NCI-H1105 (cell line): ENCODE results near the gene ZNF785.
"Not testable (repeated sequence)": the region's sequence is repeated elsewhere in the genome, so short reads cannot be mapped to it uniquely, and the experiment has no call there.

ENCODE experiments used
- DNase-seq: peaks from one replicate; lab custom pipeline; 2025; lab: John Stamatoyannopoulos, UW

ZNF785 gene

DNA sequence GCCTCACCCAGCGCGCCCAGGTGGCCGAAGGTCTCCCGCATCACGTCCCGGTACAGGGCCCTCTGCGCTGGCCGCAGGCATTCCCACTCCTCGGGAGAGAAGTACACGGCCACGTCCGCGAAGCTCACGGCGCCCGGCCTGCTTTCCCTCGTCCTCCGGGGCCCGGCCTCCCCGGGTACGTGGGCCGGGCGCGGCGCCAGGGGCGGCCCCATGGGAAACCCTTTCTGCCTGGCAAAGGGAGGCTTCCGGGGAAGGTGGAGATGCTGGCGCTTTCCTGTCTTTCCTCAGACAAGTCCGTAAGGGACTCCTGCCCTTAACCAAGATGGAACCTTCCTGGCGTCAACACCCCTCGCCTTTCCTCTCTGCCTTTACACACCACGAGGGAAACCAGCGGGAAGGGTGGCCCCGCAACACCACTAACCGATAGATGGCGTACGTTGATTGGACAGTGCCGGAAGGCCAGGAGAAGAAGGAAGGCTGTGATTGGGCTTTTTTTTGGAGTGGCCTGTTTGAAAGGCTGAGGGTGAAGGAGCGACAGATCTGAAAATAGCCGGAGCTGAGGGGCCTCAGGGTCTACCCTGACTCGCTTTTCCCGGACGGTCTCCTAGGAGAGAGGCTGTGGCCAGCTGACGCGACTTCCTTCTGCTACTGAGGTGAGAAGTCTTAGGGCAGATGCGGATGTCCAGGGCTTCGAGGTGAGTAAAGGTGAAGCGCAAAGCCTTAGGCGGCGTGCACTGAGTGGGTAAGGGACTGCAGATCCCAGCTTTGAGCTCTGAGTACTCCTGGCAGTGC, at the start of gene ZNF785:
Gene ZNF785 (minus strand): TSS at position 298 of the 792 bp plus-strand sequence. CDS start 86 bp downstream, at position 212.
- peak; percentile 97 for DNase-seq

DNA sequence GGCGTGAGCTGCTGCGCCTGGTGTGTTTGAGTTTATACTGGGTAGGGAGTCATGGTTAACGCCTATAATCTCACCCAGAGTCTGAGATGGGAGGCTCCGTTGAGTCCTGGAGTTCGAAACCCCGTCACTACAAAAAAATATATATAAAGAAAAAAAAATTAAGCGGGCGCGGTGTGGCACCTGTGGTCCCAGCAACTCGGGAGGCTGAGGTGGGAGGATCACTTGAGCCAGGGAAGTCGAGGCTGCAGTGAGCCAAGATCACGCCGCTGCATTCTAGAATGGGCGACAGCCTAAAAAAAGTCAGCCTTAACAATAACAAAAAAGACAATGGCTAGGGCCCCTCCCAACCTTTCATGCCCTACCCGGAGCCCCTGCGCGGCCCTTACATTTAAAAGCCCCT, 48.0 kb upstream of the ZNF785 start:
- no peak for DNase-seq

DNA sequence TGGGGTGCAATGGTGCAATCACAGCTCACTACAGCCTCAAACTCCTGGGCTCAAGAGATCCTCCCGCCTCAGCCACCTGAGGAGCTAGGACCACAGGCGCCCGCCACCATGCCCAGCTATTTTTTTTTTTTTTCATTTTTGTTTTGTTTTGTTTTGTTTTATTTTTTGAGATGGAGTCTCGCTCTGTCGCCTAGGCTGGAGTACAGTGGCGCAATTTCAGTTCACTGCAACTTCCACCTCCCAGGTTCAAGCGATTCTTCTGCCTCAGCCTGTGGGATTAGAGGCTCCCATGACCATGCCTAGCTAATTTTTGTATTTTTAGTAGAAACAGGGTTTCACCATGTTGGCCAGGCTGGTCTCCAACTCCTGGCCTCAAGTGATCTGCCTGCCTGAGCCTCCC, 47.0 kb upstream of the ZNF785 start:
- not testable (repeated sequence) for DNase-seq

DNA sequence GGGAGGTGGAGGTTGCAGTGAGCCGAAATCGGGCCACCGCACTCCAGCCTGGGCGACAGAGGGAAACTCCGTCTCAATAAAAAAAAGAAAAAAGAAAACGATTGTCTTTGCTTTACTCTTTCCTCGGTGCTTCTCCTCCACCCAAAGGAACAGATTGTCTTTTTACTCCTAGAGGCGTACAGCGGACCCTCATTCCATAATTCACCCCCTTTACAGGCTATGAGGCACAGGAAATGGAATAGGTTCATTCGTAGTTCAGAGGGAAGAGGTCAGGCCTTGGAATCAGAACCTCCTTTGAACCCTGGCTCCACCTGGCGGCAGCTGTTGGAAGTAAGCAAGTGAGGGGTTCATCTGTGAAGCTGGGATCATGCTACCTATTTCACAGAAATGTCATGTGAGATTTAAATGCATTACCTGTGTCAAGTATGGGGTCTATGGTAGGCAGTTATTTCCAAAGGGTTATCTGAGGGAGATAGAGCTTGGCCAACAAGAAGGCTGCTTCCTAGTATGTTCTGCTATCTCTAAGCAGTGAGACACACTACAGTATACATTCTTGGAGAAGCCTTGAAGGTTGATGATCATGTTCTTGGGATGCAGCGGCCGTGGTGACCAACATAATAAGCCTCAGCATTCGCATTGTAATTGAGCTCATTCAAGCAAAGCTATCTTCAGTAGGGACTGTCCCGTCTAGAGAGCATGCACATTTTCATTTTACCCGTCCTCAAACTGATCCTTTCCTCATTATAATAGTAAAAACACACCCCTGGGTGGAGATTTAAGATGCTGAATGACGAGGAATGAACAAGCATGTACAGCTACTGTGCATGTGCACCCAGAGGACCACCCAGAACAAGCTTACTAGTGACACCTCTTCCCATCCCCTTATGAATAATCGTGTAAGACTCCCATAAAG, 43.4 kb upstream of the ZNF785 start:
- DNase-seq, result peak; percentile 58

DNA sequence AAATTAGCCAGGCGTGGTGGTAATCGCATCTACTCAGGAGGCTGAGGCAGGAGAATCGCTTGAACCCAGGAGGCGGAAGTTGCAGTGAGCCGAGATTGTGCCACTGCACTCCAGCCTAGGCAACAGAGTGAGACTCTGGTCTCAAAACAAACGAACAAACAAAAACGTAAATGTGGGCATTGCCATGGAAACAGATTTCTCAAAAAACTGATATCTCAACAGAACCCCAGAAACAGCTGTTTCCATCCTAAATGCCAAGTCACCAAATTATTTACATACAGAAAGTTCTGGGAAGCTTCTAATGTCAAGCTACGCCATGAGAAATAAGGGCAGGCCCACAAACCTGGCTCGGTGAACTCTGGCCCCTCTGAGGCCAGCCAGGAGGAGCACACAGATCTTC, 40.7 kb upstream of the ZNF785 start:
- no peak for DNase-seq

DNA sequence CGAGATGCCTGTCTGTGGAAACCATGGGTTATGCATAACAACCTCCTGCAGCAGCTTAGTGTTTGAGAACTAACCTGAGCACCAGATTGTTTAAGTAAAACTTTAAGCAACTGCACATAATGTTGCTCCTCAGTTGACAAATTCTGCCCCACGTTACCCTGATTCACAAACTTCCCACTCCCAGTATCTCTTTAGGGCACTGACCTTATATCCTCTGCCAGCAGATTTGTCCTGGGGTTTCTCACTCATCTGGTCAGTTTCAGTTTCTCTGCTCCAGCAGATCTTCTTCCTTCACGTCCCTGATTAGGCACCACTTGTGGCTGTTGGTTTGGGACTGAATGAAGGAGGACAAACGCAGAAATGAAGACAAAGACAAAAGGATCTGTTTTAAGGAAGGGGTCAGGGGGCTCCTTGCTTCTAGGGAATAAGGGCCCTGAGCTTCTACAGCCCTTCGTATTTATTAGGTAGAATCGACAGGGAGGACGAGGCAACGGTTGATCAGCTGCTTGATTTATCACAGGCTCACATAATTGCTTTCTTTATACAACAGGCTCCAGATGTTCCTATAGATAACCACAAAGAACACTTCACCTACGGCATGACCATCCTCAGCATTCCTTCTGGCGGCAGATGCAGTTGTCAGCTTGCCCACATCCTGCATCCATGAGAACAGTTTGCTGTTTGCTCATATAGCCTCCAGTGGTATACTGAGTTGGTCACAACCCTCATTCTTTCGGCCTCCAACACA, 38.2 kb upstream of the ZNF785 start:
- no peak for DNase-seq

DNA sequence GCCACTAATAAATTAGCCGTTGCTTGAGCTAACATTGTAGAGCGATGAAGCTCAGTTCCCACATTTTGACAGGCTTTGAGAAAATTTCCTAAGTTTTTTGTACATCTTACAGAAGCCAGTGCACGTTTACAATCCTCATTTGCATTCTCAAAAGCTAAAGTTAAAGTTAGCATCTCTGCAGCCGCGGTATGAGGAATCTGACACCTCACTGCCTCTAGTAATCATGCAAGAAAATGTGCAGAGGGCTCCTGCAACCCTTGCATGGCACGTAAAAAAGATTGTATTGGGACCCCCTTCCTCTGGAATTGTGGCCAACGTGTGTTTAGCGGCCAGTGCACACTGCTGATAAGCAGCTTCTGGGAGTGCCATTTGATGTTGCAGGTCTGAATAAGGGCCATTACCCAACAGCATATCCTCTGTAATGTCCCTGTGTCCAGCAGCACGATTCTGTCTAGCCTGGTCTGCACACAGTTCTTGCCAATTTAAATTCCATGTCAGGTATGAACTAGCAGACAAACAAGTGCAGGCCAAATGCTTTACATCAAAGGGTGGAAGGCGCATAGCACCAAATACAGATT, 37.0 kb upstream of the ZNF785 start:
- no peak for DNase-seq

DNA sequence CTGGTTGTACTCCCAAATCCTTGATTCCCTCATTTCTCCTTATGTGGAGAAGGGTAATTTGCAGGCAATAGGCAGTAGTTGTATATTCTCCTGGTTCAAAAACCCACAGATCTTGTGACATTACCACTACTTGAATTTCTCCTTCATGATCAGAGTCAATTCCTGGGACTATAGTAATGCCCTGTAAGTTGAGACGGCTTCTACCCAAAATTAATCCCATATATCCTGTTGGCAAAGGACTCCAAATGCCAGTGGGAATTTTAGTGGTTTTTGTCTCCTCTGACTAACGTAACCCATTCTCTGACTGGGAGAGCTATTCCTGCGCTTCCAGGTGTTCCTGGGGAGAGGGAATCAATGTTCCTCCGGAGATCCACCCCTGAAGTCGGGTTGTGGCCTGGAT, 36.3 kb upstream of the ZNF785 start:
- DNase-seq, result no peak

DNA sequence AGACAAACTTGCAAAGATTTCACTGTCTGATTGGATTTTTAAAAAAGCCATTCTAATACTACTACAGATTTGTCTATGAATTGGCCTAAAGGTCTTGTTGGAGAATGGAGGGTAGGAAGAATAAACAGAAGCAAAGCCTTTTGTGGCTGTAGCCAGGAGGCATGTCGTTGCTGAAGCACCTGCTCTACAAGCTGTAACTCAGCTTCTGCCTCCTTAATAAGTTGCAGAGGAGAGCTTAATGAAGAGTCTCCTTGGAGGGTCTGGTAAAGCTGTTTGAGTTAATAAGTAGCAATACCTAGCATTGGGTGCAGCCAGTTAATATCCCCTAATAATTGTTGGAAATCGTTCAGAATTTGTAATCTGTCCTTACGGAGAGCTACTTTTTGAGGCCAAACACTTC, 34.7 kb upstream of the ZNF785 start:
- DNase-seq, result no peak

DNA sequence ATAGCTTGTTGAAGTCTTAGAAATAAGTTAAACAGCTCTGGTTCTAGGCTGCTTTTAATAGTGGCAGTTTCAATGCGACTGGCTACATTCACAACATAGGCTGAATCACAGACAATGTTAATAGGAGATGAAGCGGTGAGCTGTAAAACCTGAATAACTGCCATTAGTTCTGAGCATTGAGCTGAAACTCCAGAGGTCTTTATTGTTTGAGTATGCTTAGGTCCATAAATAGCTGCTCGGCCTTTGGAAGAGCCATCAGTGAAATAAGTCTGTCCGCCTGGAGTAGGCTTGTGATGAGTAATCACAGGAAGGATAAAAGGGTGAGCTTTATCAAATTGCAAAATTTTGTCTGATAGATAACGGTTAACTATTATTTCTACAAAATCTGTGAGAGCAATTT, 34.1 kb upstream of the ZNF785 start:
- DNase-seq, result no peak

DNA sequence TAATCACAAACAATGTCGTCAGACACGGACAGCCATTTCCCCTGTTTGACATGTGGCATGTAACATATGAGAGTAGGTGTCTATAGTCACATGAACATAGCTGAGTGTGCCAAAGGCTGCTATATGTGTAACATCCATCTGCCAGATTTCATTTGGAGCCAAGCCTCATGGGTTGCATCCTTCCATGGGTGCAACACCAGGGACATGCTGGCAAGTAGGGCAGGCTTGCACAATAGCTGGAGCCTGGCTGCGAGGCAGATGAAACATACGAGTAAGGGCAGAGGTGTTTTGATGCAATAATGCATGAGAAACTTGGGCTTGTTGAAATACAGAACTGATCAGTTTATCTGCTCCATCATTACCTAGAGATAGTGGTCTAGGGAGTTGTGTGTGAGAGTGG, 33.7 kb upstream of the ZNF785 start:
- DNase-seq, result no peak

DNA sequence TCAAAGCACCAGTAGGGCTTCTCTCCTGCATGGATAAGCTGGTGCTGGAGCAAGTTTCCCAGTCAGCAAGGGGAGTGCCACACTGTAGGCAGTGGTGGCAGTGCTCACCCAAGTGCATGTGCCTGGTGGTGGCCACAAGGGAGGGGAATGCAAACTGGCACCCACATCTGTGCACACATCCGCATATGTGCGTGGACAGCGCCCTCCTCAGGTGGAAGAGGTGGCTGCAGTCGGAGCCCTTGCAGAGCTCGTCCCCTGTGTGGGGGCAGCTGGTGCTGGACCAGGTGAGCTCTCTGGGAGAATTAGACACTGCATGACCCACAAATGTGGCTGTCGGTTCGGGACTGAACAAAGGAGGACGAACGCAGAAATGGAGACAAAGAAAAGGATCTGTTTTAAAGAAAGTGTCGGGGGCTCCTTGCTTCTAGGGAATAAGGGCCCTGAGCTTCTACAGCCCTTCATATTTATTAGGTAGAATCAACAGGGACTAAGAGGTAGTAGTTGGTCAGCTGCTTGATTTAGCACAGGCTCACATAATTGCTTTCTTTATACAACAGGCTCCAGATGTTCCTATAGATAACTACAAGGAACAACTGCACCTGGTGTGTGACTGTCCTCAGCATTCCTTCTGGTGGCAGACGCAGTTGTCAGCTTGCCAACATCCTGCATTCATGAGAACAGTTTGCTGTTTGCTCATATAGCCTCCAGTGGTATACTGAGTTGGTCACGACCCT, 30.0 kb upstream of the ZNF785 start:
- DNase-seq, result peak; percentile 72

DNA sequence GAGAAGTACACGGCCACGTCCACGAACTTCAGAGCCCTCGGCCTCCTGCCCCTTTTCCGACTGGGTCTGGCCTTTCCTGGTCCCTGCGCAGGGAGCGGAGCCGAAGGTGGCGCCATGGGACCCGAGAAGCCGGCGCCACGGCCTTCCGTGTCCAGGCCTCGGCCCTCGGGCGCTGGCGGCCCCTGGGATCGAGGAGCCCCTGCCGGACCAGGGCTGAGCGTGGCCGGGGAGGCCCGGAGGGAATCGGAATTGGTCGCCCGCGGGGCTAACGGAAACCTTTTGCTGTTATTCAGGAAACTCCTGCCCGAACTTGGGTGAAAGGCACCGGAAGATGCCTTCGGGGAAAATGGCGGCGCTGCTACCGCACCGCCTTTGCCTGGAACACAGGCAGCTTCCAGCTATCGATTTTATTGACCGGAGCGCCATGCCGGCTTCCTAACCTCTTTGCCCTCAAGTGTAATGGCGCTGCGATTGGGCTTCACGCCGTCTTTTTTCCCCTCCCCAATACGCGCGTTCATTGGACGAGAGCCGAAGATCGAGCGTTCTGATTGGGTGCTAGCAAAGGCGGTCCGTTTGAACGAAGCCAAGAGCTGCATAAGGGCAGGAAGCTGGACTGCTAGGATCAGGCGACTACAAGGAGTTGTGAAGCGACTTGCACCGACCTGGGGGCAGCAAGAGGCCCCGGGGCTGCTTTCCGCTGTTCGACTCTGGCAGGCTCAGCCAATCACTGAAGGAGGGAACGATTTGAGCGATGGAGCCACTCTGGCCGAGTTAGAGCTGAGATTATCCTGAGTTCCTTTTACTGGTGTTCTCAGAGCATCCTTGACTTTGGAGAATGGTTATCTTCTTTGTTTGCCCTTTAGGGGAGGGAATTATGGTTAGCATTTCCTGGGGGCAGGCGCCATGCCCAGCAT, 24.7 kb upstream of the ZNF785 start, which contains the start of gene ZNF689:
Gene ZNF689 (minus strand): TSS at position 464 of the 914 bp plus-strand sequence. CDS start 348 bp downstream, at position 116.
- DNase-seq, result peak; percentile 94

DNA sequence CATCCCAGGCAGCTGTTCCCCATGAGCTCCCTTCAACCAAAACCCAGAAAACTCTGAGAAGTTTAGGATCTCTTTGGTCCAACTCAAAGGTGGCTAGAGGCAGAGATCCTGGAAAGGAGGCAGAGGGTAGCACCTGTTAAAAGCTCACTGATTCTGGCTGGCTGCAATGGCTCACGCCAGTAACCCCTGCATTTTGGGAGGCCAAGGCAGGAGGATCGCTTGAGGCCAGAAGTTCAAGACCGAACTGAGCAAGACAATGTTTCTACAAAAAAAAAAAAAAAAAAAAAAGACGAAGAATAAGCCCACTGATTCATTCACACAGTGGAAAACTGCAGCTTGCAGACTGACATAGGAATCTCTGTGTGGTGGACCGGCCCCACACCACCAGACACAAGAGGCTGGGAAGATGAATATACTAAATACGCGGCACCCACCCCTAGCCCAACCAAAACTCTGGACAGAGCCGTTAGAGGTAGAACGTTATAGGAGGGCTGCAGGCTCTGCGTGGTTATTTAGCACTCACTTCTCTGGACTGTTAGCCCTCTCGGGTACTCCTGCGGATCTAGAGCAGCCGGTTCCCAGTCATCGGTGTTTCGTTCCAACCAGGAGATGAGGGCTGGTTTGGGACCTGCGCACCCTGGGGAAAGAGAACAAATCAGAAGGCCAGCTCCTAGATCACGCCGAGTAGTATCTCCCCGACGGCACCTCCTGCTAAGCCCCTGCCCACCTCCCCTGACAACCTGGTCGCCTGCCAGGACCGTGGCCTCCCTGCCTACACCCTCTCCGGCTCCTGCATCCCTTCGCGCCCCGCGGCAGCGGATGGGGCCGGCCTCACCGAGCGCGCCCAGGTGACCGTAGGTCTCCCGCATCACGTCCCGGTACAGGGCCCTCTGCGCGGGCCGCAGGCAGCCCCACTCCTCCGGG, 23.8 kb upstream of the ZNF785 start:
- peak; percentile 31 for DNase-seq

DNA sequence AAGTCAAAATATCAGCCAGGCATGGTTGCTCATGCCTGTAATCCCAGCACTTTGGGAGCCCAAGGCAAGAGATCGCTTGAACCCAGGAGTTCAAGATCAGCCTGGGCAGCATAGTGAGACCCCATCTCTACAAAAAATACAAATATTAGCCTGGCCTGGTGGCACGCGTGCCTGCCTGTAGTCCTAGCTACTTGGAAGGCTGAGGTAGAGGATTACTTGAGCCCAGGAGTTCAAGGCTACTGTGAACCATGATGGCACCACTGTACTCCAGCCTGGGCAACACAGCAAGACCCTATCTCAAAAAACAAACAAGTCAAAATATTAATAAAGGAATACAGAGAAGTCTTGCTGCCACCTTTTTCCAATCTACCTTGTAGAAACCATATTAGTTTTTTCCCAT, 20.5 kb upstream of the ZNF785 start:
- DNase-seq, result no peak

DNA sequence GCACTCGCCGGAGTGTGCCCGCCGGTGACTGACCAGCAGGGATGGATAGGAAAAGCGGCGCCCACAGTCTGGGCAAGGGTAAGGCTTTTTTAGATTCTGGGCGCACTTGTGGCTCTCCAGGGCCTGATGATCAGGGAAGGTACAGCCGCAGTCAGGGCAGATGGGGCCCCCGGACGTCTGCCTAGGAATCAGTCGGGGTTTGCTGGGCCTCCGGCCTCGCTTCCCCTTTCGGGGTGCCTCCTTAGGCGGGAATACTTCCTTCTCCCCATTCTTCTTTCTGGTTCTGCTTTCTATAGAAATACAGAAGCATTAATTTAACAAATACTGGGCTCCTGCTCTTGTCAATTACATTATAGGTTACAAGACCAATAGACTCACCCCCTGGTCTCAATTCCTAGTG, 19.7 kb upstream of the ZNF785 start:
- DNase-seq, result no peak

DNA sequence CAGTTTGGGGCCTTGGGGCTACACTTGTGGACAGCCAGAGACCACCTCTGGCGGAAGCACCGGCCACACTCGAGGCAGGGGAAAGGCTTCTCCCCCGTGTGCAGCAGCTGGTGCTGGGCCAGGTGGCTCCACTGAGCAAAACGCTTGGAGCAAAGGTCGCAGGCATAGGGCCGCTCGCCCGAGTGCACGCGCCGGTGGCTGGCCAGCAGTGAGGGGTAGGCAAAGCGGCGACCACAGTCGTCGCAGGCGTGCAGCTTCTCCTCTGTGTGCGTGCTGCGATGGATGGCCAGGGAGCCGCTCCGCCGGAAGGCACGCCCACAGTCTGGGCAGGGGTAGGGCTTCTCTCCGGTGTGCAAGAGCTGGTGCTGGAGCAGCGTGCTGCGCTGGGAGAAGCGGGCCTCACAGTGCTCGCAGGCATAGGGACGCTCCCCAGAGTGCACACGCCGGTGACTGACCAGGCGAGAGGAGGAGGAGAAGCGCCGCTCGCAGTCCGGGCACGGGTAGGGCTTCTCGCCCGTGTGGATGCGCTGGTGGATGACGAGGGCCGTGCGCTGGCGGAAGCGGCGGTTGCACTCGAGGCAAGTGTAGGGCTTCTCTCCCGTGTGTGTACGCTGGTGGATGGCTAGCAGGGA, 18.9 kb upstream of the ZNF785 start:
- DNase-seq, result no peak

DNA sequence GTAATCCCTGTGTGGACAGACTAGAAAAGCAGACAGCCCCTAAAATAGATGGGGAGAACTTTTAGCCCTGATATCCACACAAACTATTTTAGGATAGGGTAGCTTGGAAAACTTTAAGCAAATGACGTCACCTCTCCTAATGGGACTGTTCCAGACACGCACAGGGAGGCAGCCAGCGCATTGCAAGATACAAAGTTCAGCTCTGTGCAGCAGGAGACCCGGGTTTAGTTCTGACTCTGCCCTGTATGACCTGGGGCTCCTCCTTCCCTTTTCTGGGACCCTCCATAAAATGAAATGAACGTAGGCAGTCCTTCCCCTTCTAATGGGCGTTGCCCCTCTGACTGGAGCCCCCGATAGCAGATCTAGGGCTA, 18.4 kb upstream of the ZNF785 start:
- no peak for DNase-seq
